Activated CD8-positive, alpha-beta T cell treated with anti-CD3 and anti-CD28 coated beads for 36 hours (primary cell): ENCODE results near the gene ALCAM. TPM values are rescaled to one million over a fixed set of nuclear protein-coding genes. Genes with fewer than 3 reads are reported as not detected.

Experiments used
- ATAC-seq: fragments of 200-7000 bp; cut with Tn5 transposase; one replicate; pipeline ENCODE4 v1.10.0; 2021; ENCODE audit warnings: mild to moderate bottlenecking, moderate library complexity
- CTCF ChIA-PET: fragments of 350-600 bp; sonication (Branson Sonifier 250); formaldehyde crosslinking; loops from one replicate; lab custom pipeline; 2021; ENCODE audit warnings: antibody characterized with exemption; lab: Charles Lee
- POLR2A ChIA-PET: fragments of 350-600 bp; sonication (Branson Sonifier 250); formaldehyde crosslinking; loops from one replicate; lab custom pipeline; 2021; ENCODE audit warnings: antibody characterized with exemption; lab: Charles Lee
- DNase-seq: peaks from one replicate; pipeline ENCODE4 v3.0.0-alpha.2; 2020
- H3K27ac Mint-ChIP-seq: one replicate; pipeline ENCODE4 v1.8.0; 2021; ENCODE audit warnings: mild to moderate bottlenecking, mixed read lengths
- H3K27me3 Mint-ChIP-seq: one replicate; pipeline ENCODE4 v1.8.0; 2021; ENCODE audit warnings: mixed read lengths
- H3K36me3 Mint-ChIP-seq: one replicate; pipeline ENCODE4 v1.8.0; 2021; ENCODE audit warnings: low read depth, mixed read lengths
- H3K4me1 Mint-ChIP-seq: one replicate; pipeline ENCODE4 v1.8.0; 2021; ENCODE audit warnings: low read depth, mixed read lengths
- H3K4me3 Mint-ChIP-seq: one replicate; pipeline ENCODE4 v1.8.0; 2021; ENCODE audit warnings: mild to moderate bottlenecking, moderate library complexity, mixed read lengths
- H3K9me3 Mint-ChIP-seq: one replicate; pipeline ENCODE4 v1.8.0; 2021; ENCODE audit warnings: mixed read lengths
- CTCF ChIP-seq: fragments of 200-600 bp; IDR thresholded peaks from one replicate; pipeline ENCODE4 v1.8.0; 2022; ENCODE audit warnings: antibody characterized with exemption, mild to moderate bottlenecking
- intact Hi-C: fragments of 100-400 bp; cut with micrococcal nuclease; formaldehyde crosslinking; loops from one replicate; pipeline ENCODE4 v1.10.0; 2022
- total RNA-seq, 2 experiments: library from RNA; stranded (reverse); gene quantifications; one replicate each; pipeline ENCODE4 v1.2.3, GENCODE V29; 2021

ALCAM gene
- total RNA-seq, 2 experiments from 2014 or later = 13.9 to 14.5 TPM

GRCh38 chr3:105351821-105352220 lies 14.9 kb upstream of the ALCAM start:
- ATAC-seq (no peak), DNase-seq (no peak)
- H3K9me3 Mint-ChIP-seq = no peaks in the 10 kb centered on the region
- ChIA-PET POLR2A (no interaction called here), CTCF (no interaction called here)
- no peak overlapping the region for H3K27ac Mint-ChIP-seq
- H3K27me3 Mint-ChIP-seq = peaks cover 41% of the 10 kb centered on the region
- intact Hi-C loops = no loop called here
- no peaks in the 10 kb centered on the region for H3K36me3 Mint-ChIP-seq
- no peak for TF ChIP-seq CTCF
- H3K4me1 Mint-ChIP-seq = peaks cover 15% of the 10 kb centered on the region
- no peak overlapping the region for H3K4me3 Mint-ChIP-seq

GRCh38 chr3:105352976-105353375 lies 13.7 kb upstream of the ALCAM start:
- ATAC-seq (no peak), DNase-seq (no peak)
- peaks cover 43% of the 10 kb centered on the region for H3K27me3 Mint-ChIP-seq
- POLR2A ChIA-PET = no interaction called here
- H3K9me3 Mint-ChIP-seq = no peaks in the 10 kb centered on the region
- H3K27ac Mint-ChIP-seq = no peak overlapping the region
- H3K36me3 Mint-ChIP-seq = no peaks in the 10 kb centered on the region
- CTCF ChIA-PET = no interaction called here
- TF ChIP-seq CTCF = no peak
- H3K4me1 Mint-ChIP-seq = peaks cover 15% of the 10 kb centered on the region
- intact Hi-C loops = no loop called here
- H3K4me3 Mint-ChIP-seq = no peak overlapping the region

GRCh38 chr3:105353485-105354161 lies 13.1 kb upstream of the ALCAM start:
- intact Hi-C loops = no loop called here
- Mint-ChIP-seq H3K27me3 (peaks cover 45% of the 10 kb centered on the region), H3K36me3 (no peaks in the 10 kb centered on the region), H3K9me3 (no peaks in the 10 kb centered on the region), H3K27ac (no peak overlapping the region), H3K4me3 (peak overlapping the region; percentile 35), H3K4me1 (peaks cover 15% of the 10 kb centered on the region)
- ATAC-seq (no peak), DNase-seq (no peak)
- TF ChIP-seq CTCF = no peak
- POLR2A ChIA-PET = no interaction called here
- CTCF ChIA-PET = no interaction called here

- intact Hi-C loops = no loop called here
- Mint-ChIP-seq H3K27ac (no peak overlapping the region), H3K4me3 (peak overlapping the region; percentile 35), H3K4me1 (peaks cover 22% of the 10 kb centered on the region), H3K36me3 (no peaks in the 10 kb centered on the region), H3K9me3 (no peaks in the 10 kb centered on the region), H3K27me3 (peaks cover 44% of the 10 kb centered on the region)
- CTCF ChIA-PET = interaction anchor here (4.4 kb wide), 1 partner anchor 14 kb away, joined by 23 read pairs; the partner anchor contains the start of gene ALCAM
- ATAC-seq (no peak), DNase-seq (no peak)
- no peak for TF ChIP-seq CTCF
- POLR2A ChIA-PET = no interaction called here
Observed at GRCh38 chr3:105354429-105354828, 12.3 kb upstream of the ALCAM start.

- no peak for TF ChIP-seq CTCF
- Mint-ChIP-seq H3K9me3 (no peaks in the 10 kb centered on the region), H3K27ac (no peak overlapping the region), H3K4me3 (no peak overlapping the region), H3K36me3 (no peaks in the 10 kb centered on the region), H3K27me3 (peaks cover 43% of the 10 kb centered on the region), H3K4me1 (peaks cover 25% of the 10 kb centered on the region)
- DNase-seq (no peak), ATAC-seq (peak; percentile 24)
- intact Hi-C loops = no loop called here
- CTCF ChIA-PET = interaction anchor here (4.4 kb wide), 1 partner anchor 13 kb away, joined by 23 read pairs; the partner anchor contains the start of gene ALCAM
- POLR2A ChIA-PET = no interaction called here
Observed at GRCh38 chr3:105355408-105356061, 11.2 kb upstream of the ALCAM start.
